ENCODE results near the gene SNX27. TPM values are rescaled to one million over a fixed set of nuclear protein-coding genes. Genes with fewer than 3 reads are reported as not detected.
A peak's percentile ranks its signal among the peaks of the same experiment; 100 is the strongest.
"Not testable (repeated sequence)": the region's sequence is repeated elsewhere in the genome, so short reads cannot be mapped to it uniquely, and the experiment has no call there.

SNX27 gene
- total RNA-seq, 1 experiment from 2014 or later: 56.0 TPM

GRCh38 chr1:151618470-151618869 lies 6.6 kb downstream of the SNX27 start (continued):
- TF ChIP-seq E2F4 (CRISPR knock-in tag; IDR thresholded peaks at IDR 0.05; ENCODE audit: borderline replicate concordance, low read depth) (no peak), FOXP1 (CRISPR knock-in tag; IDR thresholded peaks at IDR 0.05; ENCODE audit: borderline replicate concordance) (no peak), ATF3 (CRISPR knock-in tag; conservative IDR thresholded peaks at IDR 0.05) (no peak), ZNF121 (CRISPR knock-in tag; IDR thresholded peaks at IDR 0.05) (no peak), ZNF396 (CRISPR knock-in tag; IDR thresholded peaks at IDR 0.05; ENCODE audit: borderline replicate concordance) (no peak), FOXK1 (CRISPR knock-in tag; IDR thresholded peaks at IDR 0.05) (no peak), NR3C1 (CRISPR knock-in tag; conservative IDR thresholded peaks at IDR 0.05; ENCODE audit: low read depth) (no peak), ZBTB21 (CRISPR knock-in tag; IDR thresholded peaks at IDR 0.05; ENCODE audit: borderline replicate concordance) (no peak), JAZF1 (CRISPR knock-in tag; IDR thresholded peaks at IDR 0.05) (no peak), RELA (CRISPR knock-in tag; IDR thresholded peaks at IDR 0.05; ENCODE audit: borderline replicate concordance) (no peak), SOX15 (CRISPR knock-in tag; IDR thresholded peaks at IDR 0.05) (no peak), ZNF317 (CRISPR knock-in tag; IDR thresholded peaks at IDR 0.05; ENCODE audit: borderline replicate concordance, low read depth) (no peak)

- peak; percentile 16 for DNase-seq (ENCODE audit: low spot score)
- H3K4me3 Mint-ChIP-seq; H3K27me3 Mint-ChIP-seq (ENCODE audit: low read depth); ATAC-seq; H3K36me3 Mint-ChIP-seq; H3K9me3 Mint-ChIP-seq: not testable (repeated sequence)
- CTCF ChIA-PET: interaction anchor here (0.7 to 1.2 kb wide), 2 partner anchors 25 to 218 kb away, joined by 5 to 8 read pairs; no protein-coding TSS in a partner anchor
- 0 out of 2 replicates have a peak overlapping the region, but pooled peaks have one; percentile 51 for H3K27ac Mint-ChIP-seq
- H3K4me1 Mint-ChIP-seq: peaks cover 42% of the 10 kb centered on the region
- POLR2A ChIA-PET: interaction anchor here (0.7 kb wide), 1 partner anchor 78 kb away, joined by 3 read pairs; no protein-coding TSS in a partner anchor
Measured at GRCh38 chr1:151618996-151619395, 7.1 kb downstream of the SNX27 start.

GRCh38 chr1:151619489-151620093 lies 7.7 kb downstream of the SNX27 start:
- H3K4me3 Mint-ChIP-seq: no peak overlapping the region
- ChIA-PET CTCF (interaction anchor here (0.5 to 2.2 kb wide), 6 partner anchors 26 to 217 kb away, joined by 3 to 8 read pairs (median 3); no protein-coding TSS in a partner anchor), POLR2A (interaction anchor here (0.7 kb wide), 1 partner anchor 45 kb away, joined by 4 read pairs; no protein-coding TSS in a partner anchor)
- no peaks in the 10 kb centered on the region for H3K9me3 Mint-ChIP-seq
- no peak for TF ChIP-seq ZNF121 (CRISPR knock-in tag; IDR thresholded peaks at IDR 0.05)
- no peak for TF ChIP-seq TEAD4 (CRISPR knock-in tag; IDR thresholded peaks at IDR 0.05)
- TF ChIP-seq CDX4 (CRISPR knock-in tag; IDR thresholded peaks at IDR 0.05; ENCODE audit: borderline replicate concordance): no peak
- H3K27me3 Mint-ChIP-seq (ENCODE audit: low read depth): no peaks in the 10 kb centered on the region
- H3K4me1 Mint-ChIP-seq: peaks cover 39% of the 10 kb centered on the region
- peak overlapping the region; percentile 71 for H3K27ac Mint-ChIP-seq
- DNase-seq (ENCODE audit: low spot score) (no peak), ATAC-seq (0 out of 2 replicates have a peak, but pooled peaks have one; percentile 24)
- 0 out of 2 replicates have a peak, but pooled peaks cover 2% of the 10 kb centered on the region for H3K36me3 Mint-ChIP-seq

GRCh38 chr1:151620286-151620685 lies 8.4 kb downstream of the SNX27 start:
- Mint-ChIP-seq H3K4me3 (no peak overlapping the region), H3K27ac (peak overlapping the region; percentile 40), H3K4me1 (peaks cover 36% of the 10 kb centered on the region), H3K27me3 (ENCODE audit: low read depth) (no peaks in the 10 kb centered on the region), H3K36me3 (0 out of 2 replicates have a peak, but pooled peaks cover under 1% of the 10 kb centered on the region), H3K9me3 (no peaks in the 10 kb centered on the region)
- ATAC-seq (no peak), DNase-seq (ENCODE audit: low spot score) (no peak)
- TF ChIP-seq ETV6 (CRISPR knock-in tag; IDR thresholded peaks at IDR 0.05): no peak
- no peak for TF ChIP-seq SMAD3 (CRISPR knock-in tag; IDR thresholded peaks at IDR 0.05; ENCODE audit: borderline replicate concordance)
- TF ChIP-seq USF1 (CRISPR knock-in tag; IDR thresholded peaks at IDR 0.05): no peak
- no peak for TF ChIP-seq AFF4 (CRISPR knock-in tag; IDR thresholded peaks at IDR 0.05; ENCODE audit: borderline replicate concordance)
- POLR2A ChIA-PET: interaction anchor here (0.7 kb wide), 1 partner anchor 44 kb away, joined by 4 read pairs; no protein-coding TSS in a partner anchor
- CTCF ChIA-PET: interaction anchor here (0.6 to 2.2 kb wide), 6 partner anchors 27 to 216 kb away, joined by 3 to 8 read pairs (median 3); no protein-coding TSS in a partner anchor

Measured in WTC11 (cell line).